WTC11 (cell line): ENCODE measurements around the gene TAF11L2. TPM values are rescaled to one million over a fixed set of nuclear protein-coding genes. Genes with fewer than 3 reads are reported as not detected.
"Not testable (repeated sequence)": the region's sequence is repeated elsewhere in the genome, so short reads cannot be mapped to it uniquely, and the experiment has no call there.

ENCODE experiments used
- ATAC-seq: fragments of 200-7000 bp; cut with Tn5 transposase; 2 replicates; pipeline ENCODE4 v1.10.0; 2021; ENCODE audit warnings: mild to moderate bottlenecking, moderate library complexity
- CTCF ChIA-PET: fragments of 300-600 bp; sonication (Branson Sonifier 250); formaldehyde crosslinking; loops from one replicate; lab custom pipeline; 2021; ENCODE audit warnings: antibody characterized with exemption; lab: Charles Lee
- POLR2A ChIA-PET: fragments of 350-600 bp; sonication (Branson Sonifier 250); formaldehyde crosslinking; loops from one replicate; lab custom pipeline; 2021; ENCODE audit warnings: antibody characterized with exemption; lab: Charles Lee
- DNase-seq: peaks from one replicate; pipeline ENCODE4 v3.0.0; 2021; ENCODE audit warnings: low spot score
- H3K27ac Mint-ChIP-seq: 2 replicates; pipeline ENCODE4 v1.8.0; 2021; ENCODE audit warnings: mixed read lengths
- H3K27me3 Mint-ChIP-seq: 2 replicates; pipeline ENCODE4 v1.8.0; 2021; ENCODE audit warnings: low read depth, mild to moderate bottlenecking, moderate library complexity, mixed read lengths
- H3K36me3 Mint-ChIP-seq: 2 replicates; pipeline ENCODE4 v1.8.0; 2021; ENCODE audit warnings: mixed read lengths
- H3K4me1 Mint-ChIP-seq: 2 replicates; pipeline ENCODE4 v1.8.0; 2022; ENCODE audit warnings: mixed read lengths
- H3K4me3 Mint-ChIP-seq: 2 replicates; pipeline ENCODE4 v1.8.0; 2021; ENCODE audit warnings: mild to moderate bottlenecking, moderate library complexity, mixed read lengths
- H3K9me3 Mint-ChIP-seq: 2 replicates; pipeline ENCODE4 v1.8.0; 2021; ENCODE audit warnings: mixed read lengths
- NFYB ChIP-seq: sonication (generic); formaldehyde crosslinking; conservative IDR thresholded peaks from 2 replicates; pipeline ENCODE4 v1.8.0; 2022; ENCODE audit warnings: low read depth, missing genetic modification reagents
- PRRX2 ChIP-seq: fragments of 250-450 bp; sonication (Bioruptor Pico); IDR thresholded peaks from 2 replicates; pipeline ENCODE4 v1.8.0; 2021; ENCODE audit warnings: mild to moderate bottlenecking
- TCF7 ChIP-seq: sonication (generic); formaldehyde crosslinking; IDR thresholded peaks from 2 replicates; pipeline ENCODE4 v1.8.0; 2022; ENCODE audit warnings: mild to moderate bottlenecking, low read depth, missing genetic modification reagents, moderate library complexity
- TEAD4 ChIP-seq: sonication (generic); formaldehyde crosslinking; IDR thresholded peaks from 2 replicates; pipeline ENCODE4 v1.8.0; 2022; ENCODE audit warnings: mild to moderate bottlenecking, missing genetic modification reagents
- ZBTB21 ChIP-seq: sonication (generic); formaldehyde crosslinking; IDR thresholded peaks from 2 replicates; pipeline ENCODE4 v1.8.1; 2023; ENCODE audit warnings: mild to moderate bottlenecking, missing genetic modification reagents, borderline replicate concordance
- ZNF121 ChIP-seq: sonication (generic); formaldehyde crosslinking; IDR thresholded peaks from 2 replicates; pipeline ENCODE4 v1.8.0; 2023; ENCODE audit warnings: missing genetic modification reagents
- ZNF423 ChIP-seq: fragments of 250-450 bp; sonication (Bioruptor Pico); IDR thresholded peaks from 2 replicates; pipeline ENCODE4 v2.1.2; 2022; ENCODE audit warnings: mild to moderate bottlenecking, moderate library complexity
- total RNA-seq: library from RNA; stranded (reverse); gene quantifications from 3 replicates; pipeline ENCODE4 v1.2.3, GENCODE V29; 2021
- TF ChIP-seq, protein P1 (sequence below): sonication (generic); formaldehyde crosslinking; IDR thresholded peaks from 2 replicates; pipeline ENCODE4 v1.8.0; 2023; ENCODE audit warnings: missing genetic modification reagents, mild to moderate bottlenecking, borderline replicate concordance
- TF ChIP-seq, protein P2 (sequence below): fragments of 250-450 bp; sonication (Bioruptor Pico); conservative IDR thresholded peaks from 2 replicates; pipeline ENCODE4 v1.9.0; 2021; ENCODE audit warnings: mild to moderate bottlenecking
- TF ChIP-seq, protein P3 (sequence below): sonication (generic); formaldehyde crosslinking; conservative IDR thresholded peaks from 2 replicates; pipeline ENCODE4 v1.8.1; 2022; ENCODE audit warnings: mild to moderate bottlenecking, missing genetic modification reagents

TAF11L2 gene
- total RNA-seq, 1 experiment from 2014 or later, result not detected

DNA sequence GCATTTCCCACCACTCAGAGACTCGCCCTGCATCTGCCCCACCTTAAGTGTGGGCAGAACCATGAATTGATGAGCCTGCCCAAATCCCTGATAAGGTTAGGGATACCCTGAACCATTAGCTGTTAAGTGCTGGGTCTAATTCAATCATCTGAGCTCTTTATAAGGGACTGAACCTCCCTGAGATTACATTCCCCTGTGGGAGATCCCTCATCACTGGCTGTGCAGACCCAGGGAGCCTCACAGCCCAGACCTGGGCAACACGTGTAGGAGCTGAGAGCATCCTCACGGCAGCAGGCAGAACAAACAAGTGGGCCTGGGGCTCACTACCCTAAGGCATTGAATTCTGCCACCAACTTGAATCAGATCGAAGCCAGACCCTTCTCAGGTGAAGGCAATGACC is 585 bp upstream of the TAF11L2 start (continued):
- TF ChIP-seq, protein P1, sequence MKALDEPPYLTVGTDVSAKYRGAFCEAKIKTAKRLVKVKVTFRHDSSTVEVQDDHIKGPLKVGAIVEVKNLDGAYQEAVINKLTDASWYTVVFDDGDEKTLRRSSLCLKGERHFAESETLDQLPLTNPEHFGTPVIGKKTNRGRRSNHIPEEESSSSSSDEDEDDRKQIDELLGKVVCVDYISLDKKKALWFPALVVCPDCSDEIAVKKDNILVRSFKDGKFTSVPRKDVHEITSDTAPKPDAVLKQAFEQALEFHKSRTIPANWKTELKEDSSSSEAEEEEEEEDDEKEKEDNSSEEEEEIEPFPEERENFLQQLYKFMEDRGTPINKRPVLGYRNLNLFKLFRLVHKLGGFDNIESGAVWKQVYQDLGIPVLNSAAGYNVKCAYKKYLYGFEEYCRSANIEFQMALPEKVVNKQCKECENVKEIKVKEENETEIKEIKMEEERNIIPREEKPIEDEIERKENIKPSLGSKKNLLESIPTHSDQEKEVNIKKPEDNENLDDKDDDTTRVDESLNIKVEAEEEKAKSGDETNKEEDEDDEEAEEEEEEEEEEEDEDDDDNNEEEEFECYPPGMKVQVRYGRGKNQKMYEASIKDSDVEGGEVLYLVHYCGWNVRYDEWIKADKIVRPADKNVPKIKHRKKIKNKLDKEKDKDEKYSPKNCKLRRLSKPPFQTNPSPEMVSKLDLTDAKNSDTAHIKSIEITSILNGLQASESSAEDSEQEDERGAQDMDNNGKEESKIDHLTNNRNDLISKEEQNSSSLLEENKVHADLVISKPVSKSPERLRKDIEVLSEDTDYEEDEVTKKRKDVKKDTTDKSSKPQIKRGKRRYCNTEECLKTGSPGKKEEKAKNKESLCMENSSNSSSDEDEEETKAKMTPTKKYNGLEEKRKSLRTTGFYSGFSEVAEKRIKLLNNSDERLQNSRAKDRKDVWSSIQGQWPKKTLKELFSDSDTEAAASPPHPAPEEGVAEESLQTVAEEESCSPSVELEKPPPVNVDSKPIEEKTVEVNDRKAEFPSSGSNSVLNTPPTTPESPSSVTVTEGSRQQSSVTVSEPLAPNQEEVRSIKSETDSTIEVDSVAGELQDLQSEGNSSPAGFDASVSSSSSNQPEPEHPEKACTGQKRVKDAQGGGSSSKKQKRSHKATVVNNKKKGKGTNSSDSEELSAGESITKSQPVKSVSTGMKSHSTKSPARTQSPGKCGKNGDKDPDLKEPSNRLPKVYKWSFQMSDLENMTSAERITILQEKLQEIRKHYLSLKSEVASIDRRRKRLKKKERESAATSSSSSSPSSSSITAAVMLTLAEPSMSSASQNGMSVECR (CRISPR knock-in tag), result no peak
- no peak for TF ChIP-seq TEAD4 (CRISPR knock-in tag)

DNA sequence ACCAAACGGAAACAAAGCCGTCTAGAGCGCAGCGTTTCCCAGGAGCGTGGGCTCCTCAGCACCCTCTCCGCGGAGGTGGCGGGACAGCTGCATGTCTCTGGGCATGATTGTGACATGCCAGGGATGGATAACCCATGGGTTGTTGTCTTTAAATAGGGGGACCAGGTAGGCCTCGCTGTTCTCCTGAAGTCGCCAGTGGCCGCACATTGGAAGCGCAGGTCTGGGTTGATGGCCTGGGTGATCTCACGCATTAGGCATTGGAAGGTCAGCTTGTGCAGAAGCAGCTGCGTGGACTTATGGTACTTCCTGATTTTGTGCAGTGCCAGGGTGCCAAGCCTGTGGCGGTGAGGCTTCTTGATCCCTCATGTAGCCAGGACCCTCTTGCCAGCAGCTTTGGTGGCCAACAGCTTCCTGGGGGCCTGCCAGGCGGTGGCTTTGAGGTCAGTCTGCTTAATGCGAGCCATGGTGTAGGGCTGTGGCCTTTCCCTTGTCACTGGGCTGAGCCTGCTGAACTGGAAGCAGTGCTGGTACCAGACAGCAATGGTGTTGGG is 13.8 kb downstream of the TAF11L2 start:
- Mint-ChIP-seq H3K4me3 (no peak overlapping the region), H3K27ac (no peak overlapping the region), H3K9me3 (no peaks in the 10 kb centered on the region), H3K36me3 (no peaks in the 10 kb centered on the region), H3K27me3 (no peaks in the 10 kb centered on the region), H3K4me1 (no peaks in the 10 kb centered on the region)
- ChIA-PET CTCF (no interaction called here), POLR2A (no interaction called here)
- ATAC-seq (no peak), DNase-seq (no peak)
- TF ChIP-seq NFYB (CRISPR knock-in tag) (no peak), ZNF121 (CRISPR knock-in tag) (no peak), PRRX2 (CRISPR knock-in tag) (no peak), ZNF423 (CRISPR knock-in tag) (no peak), TCF7 (CRISPR knock-in tag) (no peak), ZBTB21 (no peak)
- TF ChIP-seq, protein P2, sequence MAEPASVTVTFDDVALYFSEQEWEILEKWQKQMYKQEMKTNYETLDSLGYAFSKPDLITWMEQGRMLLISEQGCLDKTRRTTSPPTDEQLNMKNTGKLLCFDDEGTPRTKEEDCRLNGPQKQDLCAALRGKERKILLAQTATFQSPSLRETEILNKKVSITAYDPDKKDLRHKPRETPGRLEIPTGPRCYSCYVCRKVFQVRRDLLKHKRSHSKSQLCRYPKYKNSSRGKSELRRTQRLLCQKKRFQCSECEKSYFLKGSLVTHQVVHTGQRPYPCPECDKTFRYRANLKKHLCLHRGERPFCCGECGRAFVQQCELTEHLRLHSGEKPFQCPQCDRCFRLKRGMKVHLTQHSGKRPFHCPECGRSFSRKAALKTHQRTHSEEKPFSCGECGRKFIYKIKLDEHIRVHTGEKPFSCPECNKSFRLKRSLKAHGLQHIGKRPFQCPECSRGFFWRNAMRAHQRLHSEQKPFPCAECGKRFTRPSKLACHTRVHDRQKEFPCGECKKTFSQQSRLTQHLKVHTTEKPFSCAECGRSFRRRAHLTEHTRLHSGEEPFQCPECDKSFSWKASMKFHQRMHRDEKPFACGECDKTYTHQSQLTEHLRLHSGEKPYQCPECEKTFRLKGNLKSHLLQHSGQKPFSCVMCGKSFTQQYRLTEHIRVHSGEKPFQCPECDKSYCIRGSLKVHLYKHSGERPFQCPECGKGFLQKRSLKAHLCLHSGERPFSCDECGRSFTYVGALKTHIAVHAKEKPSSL (CRISPR knock-in tag), result no peak
- TF ChIP-seq, protein P3, sequence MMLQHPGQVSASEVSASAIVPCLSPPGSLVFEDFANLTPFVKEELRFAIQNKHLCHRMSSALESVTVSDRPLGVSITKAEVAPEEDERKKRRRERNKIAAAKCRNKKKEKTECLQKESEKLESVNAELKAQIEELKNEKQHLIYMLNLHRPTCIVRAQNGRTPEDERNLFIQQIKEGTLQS (CRISPR knock-in tag), result no peak

DNA sequence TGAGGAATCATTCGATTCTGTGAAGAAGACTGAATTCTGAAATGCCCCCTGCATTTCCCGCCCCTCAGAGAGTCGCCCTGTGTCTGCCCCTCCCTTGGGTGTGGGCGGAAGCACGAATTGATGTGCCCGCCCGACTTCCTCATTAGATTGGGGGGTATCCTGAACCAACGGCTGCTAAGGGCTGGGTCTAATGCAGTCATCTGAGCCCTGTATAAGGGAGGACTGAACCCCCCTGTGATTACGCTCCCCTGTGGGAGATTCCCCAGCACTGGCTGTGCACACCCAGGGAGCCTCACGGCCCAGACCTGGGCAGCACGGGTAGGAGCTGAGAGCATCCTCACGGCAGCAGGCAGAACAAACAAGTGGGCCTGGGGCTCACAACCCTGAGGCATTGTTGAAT is 19.5 kb downstream of the TAF11L2 start:
- H3K9me3 Mint-ChIP-seq, H3K4me1 Mint-ChIP-seq, H3K36me3 Mint-ChIP-seq, POLR2A ChIA-PET, DNase-seq, CTCF ChIA-PET, H3K27me3 Mint-ChIP-seq, ATAC-seq, H3K4me3 Mint-ChIP-seq, H3K27ac Mint-ChIP-seq: not testable (repeated sequence)

DNA sequence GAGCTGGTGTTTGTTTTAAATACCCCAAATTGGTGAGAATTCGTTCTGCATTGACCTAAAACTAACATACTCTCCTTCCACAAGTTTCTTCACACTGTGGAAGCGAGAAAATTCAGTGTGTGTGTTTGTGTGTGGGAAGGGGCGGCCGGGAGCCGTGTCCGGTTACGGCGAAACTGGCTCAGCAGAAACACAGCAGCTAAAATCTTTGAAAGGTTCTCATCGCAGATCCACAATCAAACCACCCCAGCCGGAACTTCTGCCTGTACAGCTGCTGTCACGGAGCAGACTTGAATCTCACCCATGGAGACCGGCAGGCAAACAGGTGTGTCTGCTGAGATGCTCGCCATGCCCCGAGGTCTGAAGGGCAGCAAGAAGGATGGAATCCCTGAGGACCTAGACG is 20.0 kb downstream of the TAF11L2 start, which contains the start of gene TAF11L3:
TSS of gene TAF11L3 (plus strand) at position 301 of the 400 bp plus-strand sequence.
- H3K4me1 Mint-ChIP-seq, DNase-seq, CTCF ChIA-PET, H3K4me3 Mint-ChIP-seq, H3K36me3 Mint-ChIP-seq, POLR2A ChIA-PET, ATAC-seq, H3K27me3 Mint-ChIP-seq, H3K9me3 Mint-ChIP-seq, H3K27ac Mint-ChIP-seq: not testable (repeated sequence)

DNA sequence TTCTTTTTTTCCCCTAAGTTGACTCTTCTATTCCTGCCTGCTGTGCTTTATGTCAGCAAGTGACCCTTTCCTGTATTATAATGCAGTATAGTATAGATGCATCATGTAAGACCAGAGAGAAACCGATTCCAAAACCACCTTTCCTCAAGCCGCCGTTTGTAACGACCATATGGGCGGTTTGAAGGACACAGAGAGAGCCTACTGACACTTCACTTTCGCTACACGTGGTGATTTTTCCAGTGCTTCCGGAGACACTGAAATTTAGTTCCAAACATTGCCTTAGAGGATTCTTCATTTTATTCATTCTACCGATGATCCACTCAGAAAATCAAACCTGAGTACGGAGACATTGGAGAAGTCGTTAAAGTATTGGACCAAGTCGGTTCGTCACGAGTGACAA is 21.5 kb downstream of the TAF11L2 start:
- H3K36me3 Mint-ChIP-seq, H3K27me3 Mint-ChIP-seq, H3K4me3 Mint-ChIP-seq, H3K4me1 Mint-ChIP-seq, DNase-seq, CTCF ChIA-PET, H3K9me3 Mint-ChIP-seq, POLR2A ChIA-PET, H3K27ac Mint-ChIP-seq, ATAC-seq: not testable (repeated sequence)

DNA sequence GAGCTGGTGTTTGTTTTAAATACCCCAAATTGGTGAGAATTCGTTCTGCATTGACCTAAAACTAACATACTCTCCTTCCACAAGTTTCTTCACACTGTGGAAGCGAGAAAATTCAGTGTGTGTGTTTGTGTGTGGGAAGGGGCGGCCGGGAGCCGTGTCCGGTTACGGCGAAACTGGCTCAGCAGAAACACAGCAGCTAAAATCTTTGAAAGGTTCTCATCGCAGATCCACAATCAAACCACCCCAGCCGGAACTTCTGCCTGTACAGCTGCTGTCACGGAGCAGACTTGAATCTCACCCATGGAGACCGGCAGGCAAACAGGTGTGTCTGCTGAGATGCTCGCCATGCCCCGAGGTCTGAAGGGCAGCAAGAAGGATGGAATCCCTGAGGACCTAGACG is 23.5 kb downstream of the TAF11L2 start, which contains the start of gene TAF11L4:
TSS of gene TAF11L4 (plus strand) at position 301 of the 400 bp plus-strand sequence.
- H3K9me3 Mint-ChIP-seq, result not testable (repeated sequence)

DNA sequence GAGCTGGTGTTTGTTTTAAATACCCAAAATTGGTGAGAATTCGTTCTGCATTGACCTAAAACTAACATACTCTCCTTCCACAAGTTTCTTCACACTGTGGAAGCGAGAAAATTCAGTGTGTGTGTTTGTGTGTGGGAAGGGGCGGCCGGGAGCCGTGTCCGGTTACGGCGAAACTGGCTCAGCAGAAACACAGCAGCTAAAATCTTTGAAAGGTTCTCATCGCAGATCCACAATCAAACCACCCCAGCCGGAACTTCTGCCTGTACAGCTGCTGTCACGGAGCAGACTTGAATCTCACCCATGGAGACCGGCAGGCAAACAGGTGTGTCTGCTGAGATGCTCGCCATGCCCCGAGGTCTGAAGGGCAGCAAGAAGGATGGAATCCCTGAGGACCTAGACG is 26.9 kb downstream of the TAF11L2 start, which contains the start of gene TAF11L5:
TSS of gene TAF11L5 (plus strand) at position 301 of the 400 bp plus-strand sequence.
- DNase-seq, H3K4me1 Mint-ChIP-seq, ATAC-seq, H3K9me3 Mint-ChIP-seq, CTCF ChIA-PET, POLR2A ChIA-PET, H3K27me3 Mint-ChIP-seq, H3K36me3 Mint-ChIP-seq, H3K27ac Mint-ChIP-seq, H3K4me3 Mint-ChIP-seq: not testable (repeated sequence)

More for the DNA sequence above, 23.5 kb downstream of the TAF11L2 start, which contains the start of gene TAF11L4:
- H3K27me3 Mint-ChIP-seq, CTCF ChIA-PET, POLR2A ChIA-PET, H3K4me3 Mint-ChIP-seq, H3K27ac Mint-ChIP-seq, ATAC-seq, H3K36me3 Mint-ChIP-seq, DNase-seq, H3K4me1 Mint-ChIP-seq: not testable (repeated sequence)

DNA sequence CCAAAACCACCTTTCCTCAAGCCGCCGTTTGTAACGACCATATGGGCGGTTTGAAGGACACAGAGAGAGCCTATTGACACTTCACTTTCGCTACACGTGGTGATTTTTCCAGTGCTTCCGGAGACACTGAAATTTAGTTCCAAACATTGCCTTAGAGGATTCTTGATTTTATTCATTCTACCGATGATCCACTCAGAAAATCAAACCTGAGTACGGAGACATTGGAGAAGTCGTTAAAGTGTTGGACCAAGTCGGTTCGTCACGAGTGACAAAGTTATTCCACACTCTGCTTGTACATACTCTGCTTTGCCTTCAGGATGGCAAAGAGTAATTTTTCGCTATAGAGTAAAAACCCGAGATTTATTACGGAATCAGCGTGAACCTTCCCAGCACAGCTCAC is 28.5 kb downstream of the TAF11L2 start:
- H3K36me3 Mint-ChIP-seq, H3K4me1 Mint-ChIP-seq, POLR2A ChIA-PET, H3K4me3 Mint-ChIP-seq, DNase-seq, CTCF ChIA-PET, H3K27me3 Mint-ChIP-seq, H3K9me3 Mint-ChIP-seq, H3K27ac Mint-ChIP-seq, ATAC-seq: not testable (repeated sequence)
